B cell (primary cell): ENCODE data around the gene TAS1R1.

Experiments
- CTCF ChIP-seq: fragments of 200-600 bp; IDR thresholded peaks from one replicate; pipeline ENCODE4 v1.8.0; 2022; ENCODE audit warnings: antibody characterized with exemption, mild to moderate bottlenecking
- EZH2 ChIP-seq: IDR thresholded peaks from 2 replicates; pipeline ENCODE4 v1.6.1; 2012; ENCODE audit warnings: borderline replicate concordance, low read depth, mild to moderate bottlenecking, moderate library complexity, low read length; ENCODE audit not compliant: insufficient read depth, poor library complexity, severe bottlenecking

GRCh38 chr1:6513320-6513801, 41.7 kb upstream of the TAS1R1 start:
- TF ChIP-seq CTCF (no peak), EZH2 (no peak)
